Breast epithelium (tissue), 3 donors: ENCODE measurements around the gene MCTP2.

ENCODE experiments used
- CTCF ChIP-seq, 3 donors: fragments of 450-650 bp; IDR thresholded peaks; one replicate each; pipeline ENCODE4 v1.5.1; 2016 to 2017; ENCODE audit warnings: antibody characterized with exemption in 3 of 3, mild to moderate bottlenecking in 3 of 3, moderate library complexity in 3 of 3
- POLR2A ChIP-seq: fragments of 450-650 bp; IDR thresholded peaks from one replicate; pipeline ENCODE4 v1.6.1; 2016; ENCODE audit warnings: antibody characterized with exemption, mild to moderate bottlenecking, moderate library complexity

DNA sequence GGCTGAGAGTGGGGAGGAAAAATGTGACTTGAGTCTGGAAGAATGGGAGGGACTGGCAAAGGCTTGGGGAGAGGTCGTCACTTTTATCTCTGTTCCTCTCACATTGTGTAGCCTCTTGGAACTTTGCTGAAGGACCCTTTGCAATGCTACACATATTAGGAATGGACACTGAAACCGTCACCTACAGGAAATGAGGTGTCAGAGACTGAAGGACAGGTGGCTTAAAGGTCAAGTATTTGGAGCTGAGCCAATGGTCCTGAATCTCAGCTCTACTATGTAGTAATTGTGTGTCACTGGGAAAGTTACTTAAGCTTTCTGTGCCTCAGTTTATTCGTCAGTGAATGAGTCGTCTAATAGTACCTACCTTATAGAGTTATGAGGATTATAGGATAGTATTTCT lies 14.7 kb downstream of the MCTP2 start:
- no peak for TF ChIP-seq POLR2A
- no peak for TF ChIP-seq CTCF (IDR thresholded peaks at IDR 0.05)
